BJ (cell line): ENCODE results near the gene BBX. TPM values are rescaled to one million over a fixed set of nuclear protein-coding genes. Genes with fewer than 3 reads are reported as not detected.

Source experiments
- CTCF ChIA-PET: fragments of 350-600 bp; formaldehyde crosslinking; extraction: SDS; loops from one replicate; lab custom pipeline; 2021; ENCODE audit warnings: antibody characterized with exemption, inconsistent platforms; lab: Yijun Ruan, JAX
- POLR2A ChIA-PET: fragments of 300-600 bp; sonication (Branson Sonifier 250); formaldehyde crosslinking; extraction: SDS; loops from one replicate; lab custom pipeline; 2021; ENCODE audit warnings: antibody characterized with exemption; lab: Charles Lee
- DNase-seq: peaks from one replicate; pipeline ENCODE4 v3.0.0-alpha.2; 2011; ENCODE audit warnings: low read depth
- H3K27me3 ChIP-seq: 2 replicates; pipeline ENCODE4 v1.6.0; 2011; ENCODE audit warnings: low read length; ENCODE audit not compliant: control insufficient read depth, insufficient read depth
- H3K36me3 ChIP-seq: 2 replicates; pipeline ENCODE4 v1.5.1; 2011; ENCODE audit warnings: low read length; ENCODE audit not compliant: control insufficient read depth, insufficient read depth
- H3K4me3 ChIP-seq: 2 replicates; pipeline ENCODE4 v1.5.1; 2011; ENCODE audit warnings: low read depth, mild to moderate bottlenecking, control low read depth, low read length
- polyA plus RNA-seq: library from polyadenylated mRNA; depleted of rRNA; stranded (reverse); fragments of >200 nt; gene quantifications from 2 replicates; pipeline ENCODE4 v1.2.3, GENCODE V29; 2011
- TF ChIP-seq, protein P1 (sequence below): IDR thresholded peaks from 2 replicates; pipeline ENCODE4 v1.5.1; 2011; ENCODE audit warnings: low read depth, mild to moderate bottlenecking, control low read depth, inconsistent platforms, low read length, moderate library complexity; ENCODE audit not compliant: insufficient read depth

The BBX gene
- polyA plus RNA-seq, 1 experiment, result 47.6 TPM

DNA sequence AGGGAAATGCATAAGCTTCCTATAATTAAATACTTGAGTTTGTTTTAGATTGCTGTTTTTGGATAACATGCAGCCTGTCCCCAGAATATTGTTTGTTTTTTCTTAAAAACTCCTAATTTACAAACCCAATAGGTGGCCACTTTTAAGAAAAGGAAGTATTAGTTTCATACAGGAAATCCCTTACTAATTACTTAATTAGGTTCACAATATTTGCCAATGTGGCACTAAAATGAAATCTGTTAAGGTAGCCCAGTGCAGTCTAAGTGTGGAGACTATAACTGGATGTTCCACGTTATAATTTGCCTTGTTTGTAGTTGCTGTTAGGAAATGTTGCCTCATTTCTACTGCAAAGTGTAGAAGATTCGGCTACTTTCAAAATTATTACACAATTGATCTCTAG lies 195.8 kb downstream of the BBX start:
- Histone ChIP-seq H3K4me3 (no peak overlapping the region), H3K36me3 (0 out of 2 replicates have a peak, but pooled peaks cover 1% of the 10 kb centered on the region), H3K27me3 (no peaks in the 10 kb centered on the region)
- ChIA-PET POLR2A (no interaction called here), CTCF (interaction anchor here (1.1 kb wide), 1 partner anchor 41 kb away, joined by 3 read pairs; no protein-coding TSS in a partner anchor)
- no peak for DNase-seq
- TF ChIP-seq, protein P1, sequence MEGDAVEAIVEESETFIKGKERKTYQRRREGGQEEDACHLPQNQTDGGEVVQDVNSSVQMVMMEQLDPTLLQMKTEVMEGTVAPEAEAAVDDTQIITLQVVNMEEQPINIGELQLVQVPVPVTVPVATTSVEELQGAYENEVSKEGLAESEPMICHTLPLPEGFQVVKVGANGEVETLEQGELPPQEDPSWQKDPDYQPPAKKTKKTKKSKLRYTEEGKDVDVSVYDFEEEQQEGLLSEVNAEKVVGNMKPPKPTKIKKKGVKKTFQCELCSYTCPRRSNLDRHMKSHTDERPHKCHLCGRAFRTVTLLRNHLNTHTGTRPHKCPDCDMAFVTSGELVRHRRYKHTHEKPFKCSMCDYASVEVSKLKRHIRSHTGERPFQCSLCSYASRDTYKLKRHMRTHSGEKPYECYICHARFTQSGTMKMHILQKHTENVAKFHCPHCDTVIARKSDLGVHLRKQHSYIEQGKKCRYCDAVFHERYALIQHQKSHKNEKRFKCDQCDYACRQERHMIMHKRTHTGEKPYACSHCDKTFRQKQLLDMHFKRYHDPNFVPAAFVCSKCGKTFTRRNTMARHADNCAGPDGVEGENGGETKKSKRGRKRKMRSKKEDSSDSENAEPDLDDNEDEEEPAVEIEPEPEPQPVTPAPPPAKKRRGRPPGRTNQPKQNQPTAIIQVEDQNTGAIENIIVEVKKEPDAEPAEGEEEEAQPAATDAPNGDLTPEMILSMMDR, result no peak

DNA sequence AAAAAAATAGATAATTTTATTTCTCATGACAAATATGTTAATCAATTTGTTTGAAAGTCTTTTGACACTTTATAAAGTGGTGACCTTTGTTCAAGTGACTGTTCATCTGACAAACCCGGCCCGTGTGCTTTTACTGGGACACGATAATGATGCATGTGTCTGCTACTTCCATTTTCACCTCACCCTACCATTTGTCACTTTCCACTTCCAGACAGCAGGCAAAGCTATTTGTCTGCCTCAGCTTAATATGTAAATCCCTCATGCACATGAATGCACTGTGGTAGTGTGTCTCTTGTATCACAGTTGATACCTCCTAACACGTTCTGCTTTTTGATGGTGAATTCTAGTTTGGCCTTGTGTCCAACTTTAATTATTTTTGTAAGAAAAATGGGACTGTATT lies 204.3 kb downstream of the BBX start:
- ChIA-PET CTCF (interaction anchor here (0.9 kb wide), 1 partner anchor 491 kb away, joined by 3 read pairs; no protein-coding TSS in a partner anchor), POLR2A (no interaction called here)
- TF ChIP-seq, protein P1, result no peak
- no peak for DNase-seq
- Histone ChIP-seq H3K36me3 (peaks cover 4% of the 10 kb centered on the region), H3K4me3 (no peak overlapping the region), H3K27me3 (no peaks in the 10 kb centered on the region)

DNA sequence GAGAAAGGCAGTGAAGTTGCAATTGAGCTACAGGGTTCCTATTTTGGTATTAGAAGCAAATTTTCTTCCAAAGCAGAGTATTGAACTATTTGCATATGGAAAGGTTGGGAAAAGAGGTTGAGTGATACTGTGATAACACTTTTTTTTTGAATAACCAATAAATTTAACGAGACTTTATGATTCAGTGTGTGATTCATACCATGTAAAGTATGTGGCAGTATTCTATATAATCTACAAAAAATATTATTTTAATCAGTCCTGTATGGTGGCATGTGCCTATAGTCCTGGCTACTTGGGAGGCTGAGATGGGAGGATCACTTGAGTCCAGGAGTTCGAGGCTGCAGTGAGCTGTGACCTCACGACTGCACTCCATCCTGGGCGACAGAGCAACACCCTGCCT lies 206.9 kb downstream of the BBX start:
- POLR2A ChIA-PET, result no interaction called here
- H3K36me3 ChIP-seq, result peaks cover 4% of the 10 kb centered on the region
- DNase-seq, result no peak
- CTCF ChIA-PET, result interaction anchor here (0.6 to 2.7 kb wide), 5 partner anchors 11 to 53 kb away, joined by 3 to 10 read pairs (median 3); no protein-coding TSS in a partner anchor
- TF ChIP-seq, protein P1, result no peak
- H3K4me3 ChIP-seq, result no peak overlapping the region
- H3K27me3 ChIP-seq, result no peaks in the 10 kb centered on the region

DNA sequence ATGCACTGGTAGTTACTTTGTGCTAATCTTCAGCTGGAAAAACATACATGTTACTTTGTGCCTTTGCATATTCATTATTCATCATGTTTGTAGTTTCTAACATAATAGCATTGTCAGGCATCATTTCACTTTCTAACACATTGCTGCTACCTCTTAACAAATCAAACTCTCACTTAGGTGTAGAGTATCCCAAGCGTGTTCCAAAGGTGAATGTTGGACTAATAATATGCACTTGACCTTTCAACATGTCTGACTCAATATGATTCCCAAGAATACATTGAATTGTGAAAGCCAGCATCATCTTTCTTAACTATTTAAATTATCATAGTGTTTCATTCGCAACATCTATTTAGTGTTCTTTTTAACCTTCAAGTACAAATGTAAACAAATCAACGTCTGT lies 211.6 kb downstream of the BBX start:
- ChIA-PET POLR2A (no interaction called here), CTCF (interaction anchor here (0.7 to 0.9 kb wide), 2 partner anchors 19 to 493 kb away, joined by 3 read pairs; no protein-coding TSS in a partner anchor)
- TF ChIP-seq, protein P1, result no peak
- no peaks in the 10 kb centered on the region for H3K27me3 ChIP-seq
- H3K36me3 ChIP-seq, result peaks cover 2% of the 10 kb centered on the region
- no peak overlapping the region for H3K4me3 ChIP-seq
- DNase-seq, result no peak

DNA sequence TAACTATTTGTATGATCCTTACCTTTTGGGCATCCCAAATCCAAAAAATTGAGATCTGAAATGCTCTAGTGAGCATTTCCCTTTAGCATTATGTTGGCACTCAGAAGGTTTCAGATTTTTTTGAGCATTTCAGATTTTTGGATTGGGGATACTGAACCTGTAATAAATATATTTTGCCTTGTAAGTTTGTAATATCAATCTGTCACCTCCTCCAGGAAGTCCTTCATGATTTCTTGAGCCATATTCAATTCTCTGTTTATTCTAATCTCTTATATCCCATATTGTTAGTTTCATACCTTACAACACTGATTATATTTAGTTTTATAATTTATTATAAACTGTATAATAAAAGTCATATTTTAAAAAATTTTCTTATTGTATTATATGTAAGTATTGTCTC lies 215.2 kb downstream of the BBX start:
- Histone ChIP-seq H3K36me3 (no peaks in the 10 kb centered on the region; the same call in 1 of the 2 replicates), H3K27me3 (no peaks in the 10 kb centered on the region), H3K4me3 (no peak overlapping the region)
- POLR2A ChIA-PET, result no interaction called here
- TF ChIP-seq, protein P1, result no peak
- DNase-seq, result no peak
- CTCF ChIA-PET, result interaction anchor here (0.6 to 6.4 kb wide), 3 partner anchors 61 to 536 kb away, joined by 3 to 20 read pairs (median 3); no protein-coding TSS in a partner anchor
